Heart left ventricle (tissue), 16 donors: ENCODE data around the gene HSD17B13. TPM values are rescaled to one million over a fixed set of nuclear protein-coding genes. Genes with fewer than 3 reads are reported as not detected.

ENCODE experiments used
- ATAC-seq, 4 donors: fragments of 200-7000 bp; cut with Tn5 transposase; one replicate each; pipeline ENCODE4 v1.9.1; 2020 to 2022; ENCODE audit warnings: moderate library complexity in 4 of 4, mild to moderate bottlenecking in 3 of 4, moderate number of reproducible peaks in 1 of 4
- DNase-seq, 5 donors: peaks; one replicate each; pipeline ENCODE4 v3.0.0-alpha.2; 2020
- H3K27ac ChIP-seq, 12 donors: fragments of 200-600 bp; sonication (generic) in 4 of 12; one replicate each; pipeline versions ENCODE4 v1.5.0 to v1.8.0; 2016 to 2022; ENCODE audit warnings: mild to moderate bottlenecking in 2 of 12
- H3K27me3 ChIP-seq, 9 donors: fragments of 200-600 bp; sonication (generic) in 2 of 9; one replicate each; pipeline versions ENCODE4 v1.5.1 to v1.8.0; 2016 to 2022; ENCODE audit warnings: mild to moderate bottlenecking in 3 of 9
- H3K36me3 ChIP-seq, 9 donors: fragments of 200-600 bp; sonication (generic) in 2 of 9; one replicate each; pipeline versions ENCODE4 v1.5.0 to v1.8.0; 2018 to 2022; ENCODE audit warnings: mild to moderate bottlenecking in 2 of 9
- H3K4me1 ChIP-seq, 12 donors: fragments of 200-600 bp; sonication (generic) in 4 of 12; one replicate each; pipeline versions ENCODE4 v1.5.0 to v1.8.0; 2016 to 2022; ENCODE audit warnings: mild to moderate bottlenecking in 3 of 12
- H3K4me3 ChIP-seq, 12 donors: fragments of 200-600 bp; sonication (generic) in 4 of 12; one replicate each; pipeline versions ENCODE4 v1.5.0 to v1.8.0; 2017 to 2022; ENCODE audit warnings: mild to moderate bottlenecking in 9 of 12, moderate library complexity in 4 of 12
- H3K9me3 ChIP-seq, 12 donors: fragments of 200-600 bp; sonication (generic) in 4 of 12; one replicate each; pipeline versions ENCODE4 v1.5.0 to v1.8.0; 2016 to 2022; ENCODE audit warnings: mild to moderate bottlenecking in 1 of 12
- POLR2A ChIP-seq, 2 donors: fragments of 450-650 bp; IDR thresholded peaks; one replicate each; pipeline ENCODE4 v1.6.1; 2017; ENCODE audit warnings: antibody characterized with exemption in 2 of 2, mild to moderate bottlenecking in 2 of 2, moderate library complexity in 2 of 2
- WGBS, 4 donors: extraction: QIAGEN DNeasy Blood & Tissue Kit in 2 of 4; methylation state at CpG; one replicate each; pipeline versions ENCODE4 v1.1.5 to v1.1.7; 2013 to 2018; 5-methylcytosine and 5-hydroxymethylcytosine counted together
- intact Hi-C, 10 donors: fragments of 100-400 bp; cut with DNase I; formaldehyde crosslinking; loops; one replicate each; pipeline versions ENCODE4 v1.11.1 to v1.14.2; 2022
- polyA plus RNA-seq, 2 donors: library from polyadenylated mRNA; stranded (reverse); fragments of 200-250 nt; gene quantifications; one replicate each; pipeline ENCODE4 v1.2.3, GENCODE V29; 2013
- total RNA-seq, 9 donors: library from RNA; depleted of rRNA in 2 of 9; stranded (reverse); fragments of >200 nt in 2 of 9; fragmentation: NEBNext Ultra II Directional in 3 of 9; extraction: Animal tissue kit (Norgen Biotek cat#: 25700) in 3 of 9; gene quantifications; one replicate each; pipeline versions ENCODE4 v1.1.0 to v1.2.4, GENCODE V29; 2016 to 2023
- TF ChIP-seq, protein P1 (sequence below), 12 donors: fragments of 200-600 bp; sonication (generic) in 4 of 12; IDR thresholded peaks; one replicate each; pipeline versions ENCODE4 v1.5.0 to v1.8.0; 2018 to 2022; ENCODE audit warnings: antibody characterized with exemption in 12 of 12, mild to moderate bottlenecking in 5 of 12
- donor health status: ischemic (EF 13 %, LVEDD 7.1; RV severe dilation, severe dysfunction).
- donor health status: healthy with polysubstance abuse.
- donor health status: DM: no; HTN: yes; CAD: no.
- donor health status: DM: no; HTN: no; CAD: no.
- donor health status: ischemic (EF 25% LVEDD 6.9; RV normal size, moderate dysfunction).
- donor health status: ischemic (EF 25% LVEDD 5.7; RV mildly dilated, moderate dysfunction).
- donor health status: healthy.
- donor health status: DM: yes; HTN: yes; CAD: no.
- donor health status: ischemic (EF 35%, LVEDD 5.7; RV mildly dilated, moderate dysfunction).
- donor health status: nonischemic (EF 11% LVEDD 7.7; RV severe dilation, severe dysfunction).
- donor health status: DM: yes; HTN: yes; CAD: no.
- donor health status: PGD.
- donor health status: ischemic (EF 29% LVEDD 5.4; RV normal size, mild dysfunction).
- donor health status: nonischemic (EF 23%, LVEDD 6.1; RV moderate dilation, normal function).

HSD17B13 gene
- total and polyA plus RNA-seq, 11 donors: 0.11 to 0.73 (median 0.23) TPM; not detected in 4

DNA sequence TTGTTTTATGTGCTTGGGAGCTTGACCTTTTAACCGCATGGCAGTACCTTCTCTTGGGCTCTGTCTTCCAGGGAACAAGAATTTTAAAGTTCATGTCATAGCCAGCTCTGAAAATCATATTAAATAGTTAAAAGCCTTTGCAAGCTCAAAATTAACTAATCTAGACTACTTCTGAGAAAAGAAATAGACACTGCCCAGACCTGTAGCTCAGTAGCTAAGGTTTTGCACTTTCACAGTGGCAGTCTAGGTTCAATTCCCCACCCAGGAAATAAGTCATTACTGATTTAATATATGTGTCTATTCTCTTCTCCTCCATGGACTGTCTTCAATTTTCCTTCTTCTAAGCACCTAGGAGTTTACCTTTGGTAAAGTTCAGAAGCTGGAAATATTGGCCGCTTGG lies 40.9 kb upstream of the HSD17B13 start:
- H3K4me1 ChIP-seq: no peaks in the 10 kb centered on the region
- intact Hi-C loops: loop anchor here in 1 of 10 donors (10.0 kb wide), 1 partner anchor 481 kb away; no protein-coding TSS in a partner anchor
- DNase-seq (no peak), ATAC-seq (no peak)
- H3K4me3 ChIP-seq: no peak overlapping the region
- H3K36me3 ChIP-seq: peaks cover 0 to 92% (median 67%) of the 10 kb centered on the region in 9 donors
- no peaks in the 10 kb centered on the region for H3K27me3 ChIP-seq
- H3K9me3 ChIP-seq: no peaks in the 10 kb centered on the region
- TF ChIP-seq, protein P1, sequence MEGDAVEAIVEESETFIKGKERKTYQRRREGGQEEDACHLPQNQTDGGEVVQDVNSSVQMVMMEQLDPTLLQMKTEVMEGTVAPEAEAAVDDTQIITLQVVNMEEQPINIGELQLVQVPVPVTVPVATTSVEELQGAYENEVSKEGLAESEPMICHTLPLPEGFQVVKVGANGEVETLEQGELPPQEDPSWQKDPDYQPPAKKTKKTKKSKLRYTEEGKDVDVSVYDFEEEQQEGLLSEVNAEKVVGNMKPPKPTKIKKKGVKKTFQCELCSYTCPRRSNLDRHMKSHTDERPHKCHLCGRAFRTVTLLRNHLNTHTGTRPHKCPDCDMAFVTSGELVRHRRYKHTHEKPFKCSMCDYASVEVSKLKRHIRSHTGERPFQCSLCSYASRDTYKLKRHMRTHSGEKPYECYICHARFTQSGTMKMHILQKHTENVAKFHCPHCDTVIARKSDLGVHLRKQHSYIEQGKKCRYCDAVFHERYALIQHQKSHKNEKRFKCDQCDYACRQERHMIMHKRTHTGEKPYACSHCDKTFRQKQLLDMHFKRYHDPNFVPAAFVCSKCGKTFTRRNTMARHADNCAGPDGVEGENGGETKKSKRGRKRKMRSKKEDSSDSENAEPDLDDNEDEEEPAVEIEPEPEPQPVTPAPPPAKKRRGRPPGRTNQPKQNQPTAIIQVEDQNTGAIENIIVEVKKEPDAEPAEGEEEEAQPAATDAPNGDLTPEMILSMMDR (IDR thresholded peaks at IDR 0.05): no peak
- no peak for TF ChIP-seq POLR2A (IDR thresholded peaks at IDR 0.05)
- no peak overlapping the region for H3K27ac ChIP-seq
- 96 to 99% (median 98%) methylated on average over 2 of the region's 2 CpGs for WGBS, 4 donors

DNA sequence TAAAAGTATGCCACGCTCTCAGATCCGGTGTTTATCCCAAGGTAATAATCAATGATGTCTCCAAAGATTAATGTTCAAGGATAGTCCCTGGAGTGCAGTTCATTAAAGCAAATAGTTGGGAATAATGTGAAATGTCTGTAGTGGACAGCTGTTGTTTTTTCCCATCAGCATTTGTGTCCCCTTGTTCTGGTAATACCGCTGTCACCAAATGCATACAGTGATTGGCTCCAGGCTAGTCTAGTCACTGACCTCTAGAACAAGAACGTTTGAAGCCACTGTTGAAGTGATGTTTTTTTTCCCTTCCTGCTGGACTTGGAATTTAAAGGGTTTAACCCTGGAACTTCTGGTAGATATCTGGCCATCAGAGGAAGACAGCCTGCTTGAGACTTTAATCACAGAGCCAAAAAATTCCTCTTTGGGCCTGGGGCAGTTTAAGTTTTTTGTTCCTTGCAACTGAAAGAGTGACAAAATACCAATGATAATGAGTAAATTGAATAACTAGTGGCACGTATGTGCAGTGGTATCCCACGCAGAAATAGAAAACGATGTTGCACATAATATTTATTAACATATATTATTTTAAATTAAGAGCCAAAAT lies 37.8 kb upstream of the HSD17B13 start:
- TF ChIP-seq, protein P1 (IDR thresholded peaks at IDR 0.05): no peak
- TF ChIP-seq POLR2A (IDR thresholded peaks at IDR 0.05): no peak
- 78 to 81% (median 80%) methylated on average over 7 of the region's 7 CpGs for WGBS, 4 donors
- Histone ChIP-seq H3K36me3 (peaks cover 0 to 94% (median 73%) of the 10 kb centered on the region in 9 donors), H3K4me3 (no peak overlapping the region), H3K27me3 (no peaks in the 10 kb centered on the region), H3K9me3 (no peaks in the 10 kb centered on the region), H3K27ac (no peak overlapping the region), H3K4me1 (no peaks in the 10 kb centered on the region)
- intact Hi-C loops: loop anchor here in 1 of 10 donors (10.0 kb wide), 1 partner anchor 484 kb away; no protein-coding TSS in a partner anchor
- no peak for DNase-seq
- no peak for ATAC-seq

DNA sequence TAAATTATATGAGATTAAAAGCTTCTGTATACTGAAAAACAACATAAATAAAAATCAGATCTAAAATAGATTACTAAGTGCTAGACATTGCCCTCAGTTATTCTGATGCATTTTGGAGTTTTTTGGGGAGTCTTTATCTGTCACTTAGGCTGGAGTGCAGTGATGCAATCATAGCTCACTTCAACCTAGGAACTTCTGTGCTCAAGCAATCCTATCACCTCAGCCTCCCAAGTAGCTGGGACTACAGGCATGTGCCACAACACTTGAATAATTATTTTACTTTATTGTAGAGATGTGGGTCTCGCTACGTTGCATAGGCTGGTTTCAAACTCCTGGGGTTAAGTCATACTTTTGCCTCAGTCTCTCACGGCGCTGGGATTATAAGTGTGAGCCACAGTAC lies 36.6 kb upstream of the HSD17B13 start:
- ATAC-seq: no peak
- Histone ChIP-seq H3K4me3 (no peak overlapping the region), H3K4me1 (peaks cover 0 to 11% (median 0%) of the 10 kb centered on the region in 12 donors), H3K27ac (no peak overlapping the region), H3K27me3 (no peaks in the 10 kb centered on the region), H3K36me3 (peaks cover 0 to 92% (median 61%) of the 10 kb centered on the region in 9 donors), H3K9me3 (no peaks in the 10 kb centered on the region)
- 97 to 99% (median 98%) methylated on average over 4 of the region's 4 CpGs for WGBS, 4 donors
- no peak for DNase-seq
- TF ChIP-seq, protein P1 (IDR thresholded peaks at IDR 0.05): no peak
- TF ChIP-seq POLR2A (IDR thresholded peaks at IDR 0.05): no peak
- intact Hi-C loops: loop anchor here in 5 of 10 donors (5.0 to 10.0 kb wide), 3 partner anchors 108 to 486 kb away; no protein-coding TSS in a partner anchor

DNA sequence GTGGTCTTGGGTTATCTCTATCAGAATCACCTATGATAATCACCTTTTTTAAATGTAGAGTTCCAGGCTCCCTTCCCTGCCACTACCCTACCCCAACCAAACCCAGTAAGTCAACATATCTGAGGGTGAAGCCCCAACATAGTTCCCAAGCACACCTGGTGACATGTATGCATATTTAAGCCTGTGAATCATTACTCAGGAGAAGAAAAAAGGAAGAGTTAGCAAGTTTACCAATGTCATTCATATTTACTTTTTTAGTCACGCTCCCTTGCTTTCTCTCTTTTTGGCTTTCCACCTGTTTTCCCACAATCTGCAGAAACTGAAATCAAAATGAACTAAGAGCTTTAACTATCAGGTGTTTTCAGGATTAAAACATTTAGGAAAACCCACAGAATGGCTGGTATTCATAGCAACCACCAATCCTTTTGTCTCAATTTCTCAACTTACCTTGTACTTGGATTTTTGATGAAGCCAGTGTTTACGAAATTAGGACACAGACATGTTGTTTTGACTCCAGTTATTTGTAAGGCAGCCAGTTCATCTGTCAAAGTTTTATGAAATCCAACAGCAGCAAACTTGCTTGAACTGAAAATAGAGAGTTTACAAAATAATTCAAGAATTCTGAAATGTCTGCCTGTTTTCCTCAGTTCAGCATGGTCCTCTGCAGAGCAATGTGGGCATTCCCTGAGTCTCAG lies 34.3 kb upstream of the HSD17B13 start:
- 94 to 97% (median 95%) methylated on average over 2 of the region's 2 CpGs for WGBS, 4 donors
- intact Hi-C loops: loop anchor here in 5 of 10 donors (5.0 to 10.0 kb wide), 3 partner anchors 110 to 488 kb away; no protein-coding TSS in a partner anchor
- Histone ChIP-seq H3K9me3 (no peaks in the 10 kb centered on the region), H3K36me3 (peaks cover 0 to 72% (median 38%) of the 10 kb centered on the region in 9 donors), H3K27ac (no peak overlapping the region), H3K4me3 (no peak overlapping the region), H3K4me1 (peaks cover 0 to 21% (median 2%) of the 10 kb centered on the region in 12 donors), H3K27me3 (no peaks in the 10 kb centered on the region)
- ATAC-seq (no peak), DNase-seq (no peak)
- TF ChIP-seq, protein P1 (IDR thresholded peaks at IDR 0.05): no peak
- no peak for TF ChIP-seq POLR2A (IDR thresholded peaks at IDR 0.05)
